Spleen (tissue), 7 donors: ENCODE measurements around the gene GRIK3.

Experiments
- CTCF ChIP-seq, 11 experiments: fragments of 200-600 bp in 7 of 11; fragments of 450-650 bp in 4 of 11; sonication (generic) in 4 of 11; IDR thresholded peaks in 8 of 11; conservative IDR thresholded peaks in 3 of 11; 1 replicate in 7 of 11; 2 replicates in 4 of 11; pipeline versions ENCODE4 v1.4.0 to v1.8.0; 2016 to 2021; ENCODE audit warnings: antibody characterized with exemption in 11 of 11, inconsistent platforms in 4 of 11, mild to moderate bottlenecking in 1 of 11
- POLR2A ChIP-seq, 3 donors: fragments of 450-650 bp; IDR thresholded peaks; one replicate each; pipeline ENCODE4 v1.5.1; 2017; ENCODE audit warnings: antibody characterized with exemption in 3 of 3, mild to moderate bottlenecking in 1 of 3
- donor health status: DM: no; HTN: no; CAD: no; lungs with moderate emphysema.
- donor health status: DM: no; HTN: no; CAD: no.
- donor health status: DM: no; HTN: no; CAD: no.

GRCh38 chr1:36835017-36835695, 199.2 kb downstream of the GRIK3 start:
- no peak for TF ChIP-seq CTCF (IDR thresholded peaks at IDR 0.05 in 8 of 11, conservative IDR thresholded peaks at IDR 0.05 in 3 of 11)
- TF ChIP-seq POLR2A (IDR thresholded peaks at IDR 0.05), result no peak
